HCT116 (cell line): ENCODE measurements around the gene PSME2. TPM values are rescaled to one million over a fixed set of nuclear protein-coding genes. Genes with fewer than 3 reads are reported as not detected.

ENCODE experiments used
- ATAC-seq: fragments of 200-7000 bp; cut with Tn5 transposase; 2 replicates; pipeline ENCODE4 v1.9.1; 2020; ENCODE audit warnings: mild to moderate bottlenecking, moderate library complexity
- BruUV-seq: library from RNA; stranded (reverse); fragments of 400-500 nt; replicated peaks from 2 replicates; lab custom pipeline; 2021; lab: Mats Ljungman, UMichigan
- CTCF ChIA-PET: fragments of 300-600 bp; sonication (Branson Sonifier 250); formaldehyde crosslinking; loops from one replicate; lab custom pipeline; 2021; ENCODE audit warnings: antibody characterized with exemption; lab: Charles Lee
- POLR2A ChIA-PET: fragments of 300-600, 350-600 bp; sonication (Branson Sonifier 250); formaldehyde crosslinking; loops from one replicate; lab custom pipeline; 2021; ENCODE audit warnings: antibody characterized with exemption; lab: Charles Lee
- RAD21 ChIA-PET, 2 experiments: fragments of 300-600 bp; sonication (Branson Sonifier 250); formaldehyde crosslinking; loops; one replicate each; lab custom pipeline; 2023; ENCODE audit warnings: low total read pairs in 2 of 2; ENCODE audit not compliant: uncharacterized antibody in 2 of 2, unreplicated experiment in 2 of 2, low non-redundant PET in 1 of 2; lab: Charles Lee
- DNase-seq: peaks from one replicate; pipeline ENCODE4 v3.0.0-alpha.2; 2010; ENCODE audit warnings: low read depth, low spot score
- H2AFZ ChIP-seq: fragments of 200-600 bp; shearing (Covaris generic), sonication (generic); 2 replicates; pipeline ENCODE4 v1.6.1; 2017; ENCODE audit warnings: low read depth, mixed run types, mixed read lengths, antibody characterized with exemption, low read length; ENCODE audit not compliant: poor library complexity, severe bottlenecking
- H3K27ac ChIP-seq: 2 replicates; pipeline ENCODE4 v1.5.1; 2012; ENCODE audit warnings: low read depth, low read length
- H3K27me3 ChIP-seq: fragments of 200-600 bp; sonication (generic); 2 replicates; pipeline ENCODE4 v1.6.1; 2016; ENCODE audit warnings: mixed run types, low read length, mixed read lengths; ENCODE audit not compliant: insufficient read depth
- H3K36me3 ChIP-seq, 2 experiments: fragments of 200-500 bp in 1 of 2; fragments of 200-600 bp in 1 of 2; sonication (Bioruptor generic) in 1 of 2; sonication (generic) in 1 of 2; 2 replicates each; pipeline versions ENCODE4 v1.5.1 to v1.6.1; 2014 to 2016; ENCODE audit warnings: low read length in 2 of 2, inconsistent platforms in 1 of 2, mixed read lengths in 1 of 2, mixed run types in 1 of 2; ENCODE audit not compliant: insufficient read depth in 2 of 2, control insufficient read depth in 1 of 2
- H3K4me1 ChIP-seq, 2 experiments: fragments of 200-600 bp in 1 of 2; sonication (generic) in 1 of 2; 2 replicates each; pipeline versions ENCODE4 v1.5.1 to v1.6.1; 2012 to 2017; ENCODE audit warnings: low read length in 2 of 2, inconsistent platforms in 1 of 2, mild to moderate bottlenecking in 1 of 2, mixed read lengths in 1 of 2, mixed run types in 1 of 2, moderate library complexity in 1 of 2; ENCODE audit not compliant: insufficient read depth in 2 of 2, control insufficient read depth in 1 of 2
- H3K4me2 ChIP-seq: fragments of 200-600 bp; sonication (generic); 2 replicates; pipeline ENCODE4 v1.6.1; 2017; ENCODE audit warnings: mixed run types, low read length, mixed read lengths
- H3K4me3 ChIP-seq, 2 experiments: fragments of 200-600 bp in 1 of 2; sonication (generic) in 1 of 2; replicated peaks in 1 of 2; 2 replicates each; pipeline ENCODE4 v1.5.1; 2011 to 2016; ENCODE audit warnings: low read length in 2 of 2, control low read depth in 1 of 2, low read depth in 1 of 2, mild to moderate bottlenecking in 1 of 2, mixed read lengths in 1 of 2, mixed run types in 1 of 2
- H3K79me2 ChIP-seq: fragments of 200-600 bp; sonication (generic); 2 replicates; pipeline ENCODE4 v1.6.1; 2017; ENCODE audit warnings: mild to moderate bottlenecking, mixed run types, low read length, moderate library complexity, mixed read lengths; ENCODE audit not compliant: insufficient read depth
- H3K9ac ChIP-seq: fragments of 200-600 bp; sonication (generic); 2 replicates; pipeline ENCODE4 v1.6.1; 2016; ENCODE audit warnings: low read length, mixed read lengths
- H3K9me2 ChIP-seq: fragments of 200-600 bp; sonication (generic), shearing (Covaris generic); 2 replicates; pipeline ENCODE4 v1.6.1; 2017; ENCODE audit warnings: mixed run types, mild to moderate bottlenecking, moderate library complexity; ENCODE audit not compliant: insufficient read depth
- H3K9me3 ChIP-seq, 2 experiments: fragments of 200-500 bp in 1 of 2; fragments of 200-600 bp in 1 of 2; sonication (Bioruptor generic) in 1 of 2; sonication (generic) in 1 of 2; 2 replicates each; pipeline ENCODE4 v1.6.1; 2014 to 2017; ENCODE audit warnings: low read length in 2 of 2, mixed read lengths in 2 of 2, inconsistent platforms in 1 of 2, low read depth in 1 of 2, mild to moderate bottlenecking in 1 of 2, mixed run types in 1 of 2, moderate library complexity in 1 of 2; ENCODE audit not compliant: control insufficient read depth in 1 of 2, insufficient read depth in 1 of 2
- H4K20me1 ChIP-seq: fragments of 200-600 bp; sonication (generic), shearing (Covaris generic); 2 replicates; pipeline ENCODE4 v1.6.1; 2017; ENCODE audit warnings: mixed run types, mild to moderate bottlenecking, moderate library complexity; ENCODE audit not compliant: insufficient read depth
- CBX3 ChIP-seq: IDR thresholded peaks from 2 replicates; pipeline ENCODE4 v1.6.1; 2012; ENCODE audit warnings: low read depth
- CEBPB ChIP-seq: IDR thresholded peaks from 2 replicates; pipeline ENCODE4 v1.6.1; 2012; ENCODE audit warnings: low read depth
- ELF1 ChIP-seq: IDR thresholded peaks from 2 replicates; pipeline ENCODE4 v1.6.1; 2012; ENCODE audit warnings: low read depth, borderline replicate concordance
- EZH2 ChIP-seq: fragments of 200-600 bp; sonication (generic); IDR thresholded peaks from 2 replicates; pipeline ENCODE4 v1.6.1; 2017; ENCODE audit warnings: antibody characterized with exemption, mixed run types
- FOSL1 ChIP-seq: IDR thresholded peaks from 2 replicates; pipeline ENCODE4 v1.6.1; 2012; ENCODE audit warnings: low read depth
- POLR2A ChIP-seq: IDR thresholded peaks from 2 replicates; pipeline ENCODE4 v1.7.0; 2011; ENCODE audit warnings: borderline replicate concordance; ENCODE audit not compliant: insufficient read depth, insufficient read length; ENCODE audit errors: extremely low read depth
- RAD21 ChIP-seq: IDR thresholded peaks from 2 replicates; pipeline ENCODE4 v1.6.1; 2012; ENCODE audit warnings: low read depth, mild to moderate bottlenecking
- SIN3A ChIP-seq: IDR thresholded peaks from 2 replicates; pipeline ENCODE4 v1.6.1; 2012; ENCODE audit warnings: low read depth
- SP1 ChIP-seq: IDR thresholded peaks from 2 replicates; pipeline ENCODE4 v1.6.1; 2012; ENCODE audit warnings: low read depth
- SRF ChIP-seq: IDR thresholded peaks from 2 replicates; pipeline ENCODE4 v1.6.1; 2012; ENCODE audit warnings: low read depth
- TCF7L2 ChIP-seq: IDR thresholded peaks from 2 replicates; pipeline ENCODE4 v1.7.0; 2011; ENCODE audit warnings: borderline replicate concordance, inconsistent platforms; ENCODE audit not compliant: insufficient read depth, insufficient read length; ENCODE audit errors: extremely low read depth
- YY1 ChIP-seq: IDR thresholded peaks from 2 replicates; pipeline ENCODE4 v1.6.1; 2011; ENCODE audit warnings: low read length, low read depth, moderate library complexity, mild to moderate bottlenecking; ENCODE audit not compliant: insufficient replicate concordance; ENCODE audit errors: extremely low read depth
- ZFX ChIP-seq: fragments of 450-650 bp; IDR thresholded peaks from 2 replicates; pipeline ENCODE4 v1.6.1; 2017
- ZNF274 ChIP-seq: fragments of 200-500 bp; sonication (Bioruptor generic); IDR thresholded peaks from 2 replicates; pipeline ENCODE4 v1.6.1; 2014; ENCODE audit warnings: mild to moderate bottlenecking, low read depth, low read length, inconsistent platforms
- intact Hi-C: fragments of 100-400 bp; cut with micrococcal nuclease; formaldehyde crosslinking; loops from 2 replicates; pipeline ENCODE4 v1.10.0; 2022
- total RNA-seq: library from RNA; stranded (reverse); gene quantifications from one replicate; pipeline ENCODE4 v1.2.1, GENCODE V29; 2021; ENCODE audit not compliant: unreplicated experiment
- TF ChIP-seq, protein P1 (sequence below): IDR thresholded peaks from 2 replicates; pipeline ENCODE4 v1.6.1; 2012
- TF ChIP-seq, protein P2 (sequence below): IDR thresholded peaks from 2 replicates; pipeline ENCODE4 v1.6.1; 2012
- TF ChIP-seq, protein P3 (sequence below): IDR thresholded peaks from 2 replicates; pipeline ENCODE4 v1.6.1; 2012; ENCODE audit warnings: low read depth
- TF ChIP-seq, protein P4 (sequence below): IDR thresholded peaks from 2 replicates; pipeline ENCODE4 v1.6.1; 2011; ENCODE audit warnings: mild to moderate bottlenecking, low read length, moderate library complexity; ENCODE audit not compliant: insufficient replicate concordance; ENCODE audit errors: extremely low read depth

PSME2 gene
- total RNA-seq, 1 experiment from 2014 or later = 160 TPM

DNA sequence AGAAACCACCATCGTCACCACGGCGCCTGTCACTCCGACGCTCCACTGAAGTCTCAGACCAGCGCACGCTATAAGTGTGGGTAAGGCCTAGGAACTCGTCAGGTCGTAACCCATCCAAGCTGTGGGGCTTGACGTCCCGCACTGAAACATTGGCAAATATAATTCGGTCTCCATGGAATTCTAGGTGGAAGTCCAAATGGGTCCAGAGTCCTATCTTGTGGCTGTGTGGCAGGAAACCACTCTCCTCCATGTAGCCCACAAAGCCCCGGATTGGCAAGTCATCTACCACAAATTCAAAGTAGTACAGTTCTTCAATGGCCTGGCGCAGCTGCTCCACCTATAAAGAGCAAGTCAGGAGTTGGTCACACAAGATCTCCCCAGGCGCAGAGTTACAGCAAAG is 46.5 kb upstream of the PSME2 start:
- Histone ChIP-seq H2AFZ (no peak overlapping the region), H3K36me3 (peaks cover 8 to 12% of the 10 kb centered on the region in 2 experiments; a peak in 3 of 4 replicates), H3K9me3 (no peaks in the 10 kb centered on the region), H3K9ac (no peak overlapping the region), H3K27me3 (no peaks in the 10 kb centered on the region), H3K4me1 (peaks cover 23 to 35% of the 10 kb centered on the region in 2 experiments), H3K79me2 (peaks cover 39% of the 10 kb centered on the region), H3K4me2 (no peak overlapping the region), H3K27ac (no peak overlapping the region), H3K9me2 (no peaks in the 10 kb centered on the region), H4K20me1 (no peaks in the 10 kb centered on the region), H3K4me3 (no peak overlapping the region)
- BruUV-seq = no TSS peak
- ChIA-PET CTCF (no interaction called here), POLR2A (no interaction called here), RAD21 (no interaction called here)
- intact Hi-C loops = no loop called here
- ATAC-seq = no peak
- no peak for DNase-seq
- TF ChIP-seq SP1 (no peak), RAD21 (no peak), TCF7L2 (no peak), CEBPB (no peak), SRF (no peak), ELF1 (no peak), FOSL1 (no peak), ZFX (no peak), SIN3A (no peak), YY1 (no peak), CBX3 (no peak), ZNF274 (no peak), POLR2A (no peak), EZH2 (no peak)
- TF ChIP-seq, protein P1, sequence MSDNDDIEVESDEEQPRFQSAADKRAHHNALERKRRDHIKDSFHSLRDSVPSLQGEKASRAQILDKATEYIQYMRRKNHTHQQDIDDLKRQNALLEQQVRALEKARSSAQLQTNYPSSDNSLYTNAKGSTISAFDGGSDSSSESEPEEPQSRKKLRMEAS = no peak
- TF ChIP-seq, protein P2, sequence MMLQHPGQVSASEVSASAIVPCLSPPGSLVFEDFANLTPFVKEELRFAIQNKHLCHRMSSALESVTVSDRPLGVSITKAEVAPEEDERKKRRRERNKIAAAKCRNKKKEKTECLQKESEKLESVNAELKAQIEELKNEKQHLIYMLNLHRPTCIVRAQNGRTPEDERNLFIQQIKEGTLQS = no peak
- TF ChIP-seq, protein P3, sequence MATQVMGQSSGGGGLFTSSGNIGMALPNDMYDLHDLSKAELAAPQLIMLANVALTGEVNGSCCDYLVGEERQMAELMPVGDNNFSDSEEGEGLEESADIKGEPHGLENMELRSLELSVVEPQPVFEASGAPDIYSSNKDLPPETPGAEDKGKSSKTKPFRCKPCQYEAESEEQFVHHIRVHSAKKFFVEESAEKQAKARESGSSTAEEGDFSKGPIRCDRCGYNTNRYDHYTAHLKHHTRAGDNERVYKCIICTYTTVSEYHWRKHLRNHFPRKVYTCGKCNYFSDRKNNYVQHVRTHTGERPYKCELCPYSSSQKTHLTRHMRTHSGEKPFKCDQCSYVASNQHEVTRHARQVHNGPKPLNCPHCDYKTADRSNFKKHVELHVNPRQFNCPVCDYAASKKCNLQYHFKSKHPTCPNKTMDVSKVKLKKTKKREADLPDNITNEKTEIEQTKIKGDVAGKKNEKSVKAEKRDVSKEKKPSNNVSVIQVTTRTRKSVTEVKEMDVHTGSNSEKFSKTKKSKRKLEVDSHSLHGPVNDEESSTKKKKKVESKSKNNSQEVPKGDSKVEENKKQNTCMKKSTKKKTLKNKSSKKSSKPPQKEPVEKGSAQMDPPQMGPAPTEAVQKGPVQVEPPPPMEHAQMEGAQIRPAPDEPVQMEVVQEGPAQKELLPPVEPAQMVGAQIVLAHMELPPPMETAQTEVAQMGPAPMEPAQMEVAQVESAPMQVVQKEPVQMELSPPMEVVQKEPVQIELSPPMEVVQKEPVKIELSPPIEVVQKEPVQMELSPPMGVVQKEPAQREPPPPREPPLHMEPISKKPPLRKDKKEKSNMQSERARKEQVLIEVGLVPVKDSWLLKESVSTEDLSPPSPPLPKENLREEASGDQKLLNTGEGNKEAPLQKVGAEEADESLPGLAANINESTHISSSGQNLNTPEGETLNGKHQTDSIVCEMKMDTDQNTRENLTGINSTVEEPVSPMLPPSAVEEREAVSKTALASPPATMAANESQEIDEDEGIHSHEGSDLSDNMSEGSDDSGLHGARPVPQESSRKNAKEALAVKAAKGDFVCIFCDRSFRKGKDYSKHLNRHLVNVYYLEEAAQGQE = no peak
- TF ChIP-seq, protein P4, sequence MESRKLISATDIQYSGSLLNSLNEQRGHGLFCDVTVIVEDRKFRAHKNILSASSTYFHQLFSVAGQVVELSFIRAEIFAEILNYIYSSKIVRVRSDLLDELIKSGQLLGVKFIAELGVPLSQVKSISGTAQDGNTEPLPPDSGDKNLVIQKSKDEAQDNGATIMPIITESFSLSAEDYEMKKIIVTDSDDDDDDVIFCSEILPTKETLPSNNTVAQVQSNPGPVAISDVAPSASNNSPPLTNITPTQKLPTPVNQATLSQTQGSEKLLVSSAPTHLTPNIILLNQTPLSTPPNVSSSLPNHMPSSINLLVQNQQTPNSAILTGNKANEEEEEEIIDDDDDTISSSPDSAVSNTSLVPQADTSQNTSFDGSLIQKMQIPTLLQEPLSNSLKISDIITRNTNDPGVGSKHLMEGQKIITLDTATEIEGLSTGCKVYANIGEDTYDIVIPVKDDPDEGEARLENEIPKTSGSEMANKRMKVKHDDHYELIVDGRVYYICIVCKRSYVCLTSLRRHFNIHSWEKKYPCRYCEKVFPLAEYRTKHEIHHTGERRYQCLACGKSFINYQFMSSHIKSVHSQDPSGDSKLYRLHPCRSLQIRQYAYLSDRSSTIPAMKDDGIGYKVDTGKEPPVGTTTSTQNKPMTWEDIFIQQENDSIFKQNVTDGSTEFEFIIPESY = no peak
